Adipocyte (in vitro differentiated cells): ENCODE measurements around the gene SYTL3.
"Not testable (repeated sequence)": the region's sequence is repeated elsewhere in the genome, so short reads cannot be mapped to it uniquely, and the experiment has no call there.

Experiments used
- DNase-seq: peaks from one replicate; pipeline ENCODE4 v3.0.0-alpha.2; 2015; ENCODE audit warnings: low read depth
- H3K27me3 ChIP-seq: replicated peaks from 2 replicates; pipeline ENCODE4 v1.7.0; 2013; ENCODE audit warnings: mild to moderate bottlenecking, low read length, moderate library complexity; ENCODE audit not compliant: control insufficient read depth, insufficient read depth
- H3K36me3 ChIP-seq: 2 replicates; pipeline ENCODE4 v1.7.0; 2013; ENCODE audit warnings: low read length, mild to moderate bottlenecking, moderate library complexity; ENCODE audit not compliant: control insufficient read depth, insufficient read depth, severe bottlenecking
- H3K4me1 ChIP-seq: 2 replicates; pipeline ENCODE4 v1.7.0; 2013; ENCODE audit warnings: mild to moderate bottlenecking, low read length, moderate library complexity; ENCODE audit not compliant: control insufficient read depth, insufficient read depth
- H3K4me3 ChIP-seq: 2 replicates; pipeline ENCODE4 v1.7.0; 2013; ENCODE audit warnings: mild to moderate bottlenecking, low read length, moderate library complexity
- H3K9ac ChIP-seq: 2 replicates; pipeline ENCODE4 v1.7.0; 2013; ENCODE audit warnings: mild to moderate bottlenecking, low read length, moderate library complexity
- H3K9me3 ChIP-seq: 2 replicates; pipeline ENCODE4 v1.7.0; 2013; ENCODE audit warnings: mild to moderate bottlenecking, low read length, moderate library complexity; ENCODE audit not compliant: control insufficient read depth

SYTL3 gene

DNA sequence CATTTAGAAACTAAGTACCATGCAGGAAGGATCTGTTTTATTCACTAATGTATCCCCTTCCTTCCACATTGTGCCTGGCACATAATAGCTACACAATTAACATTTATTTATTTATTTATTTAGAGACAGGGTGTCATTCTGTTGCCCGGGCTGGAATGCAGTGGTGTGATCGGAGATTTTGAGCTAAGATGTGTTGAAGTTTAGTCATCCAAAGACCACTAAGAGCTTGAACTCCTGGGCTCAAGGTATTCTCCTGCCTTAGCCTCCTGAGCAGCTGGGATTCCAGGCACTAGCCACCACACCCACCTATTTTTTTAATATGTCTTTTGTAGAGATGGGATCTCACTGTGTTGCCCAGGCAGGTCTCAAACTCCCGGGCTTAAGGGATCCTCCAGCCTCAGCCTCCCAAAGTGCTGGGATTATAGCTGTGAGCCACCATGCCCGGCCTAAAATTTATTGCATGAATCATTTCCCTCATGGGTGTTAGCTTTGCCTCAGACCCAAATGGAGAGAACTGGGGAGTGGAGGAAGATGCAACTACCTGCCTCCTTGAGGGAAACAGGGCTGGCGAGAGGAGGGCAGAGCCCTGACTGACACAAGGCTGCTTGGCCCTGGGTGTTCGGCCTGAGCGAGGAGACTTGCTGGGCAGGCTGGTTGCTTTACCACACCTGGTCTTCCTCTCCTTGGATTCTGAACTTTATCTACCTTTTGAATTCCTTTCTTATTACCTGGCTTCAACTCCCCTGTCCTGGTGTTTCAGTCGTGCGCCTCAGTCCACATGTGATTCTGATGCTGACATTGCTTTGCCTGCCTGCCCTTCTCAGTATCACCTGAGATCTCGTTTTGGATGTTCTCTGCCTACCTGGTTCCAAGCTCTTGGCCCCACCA, 3.6 kb upstream of the SYTL3 start:
- Histone ChIP-seq H3K27me3 (no peaks in the 10 kb centered on the region), H3K4me1 (peaks cover 38% of the 10 kb centered on the region), H3K36me3 (no peaks in the 10 kb centered on the region), H3K9ac (no peak overlapping the region), H3K9me3 (no peaks in the 10 kb centered on the region), H3K4me3 (no peak overlapping the region)
- DNase-seq = no peak

DNA sequence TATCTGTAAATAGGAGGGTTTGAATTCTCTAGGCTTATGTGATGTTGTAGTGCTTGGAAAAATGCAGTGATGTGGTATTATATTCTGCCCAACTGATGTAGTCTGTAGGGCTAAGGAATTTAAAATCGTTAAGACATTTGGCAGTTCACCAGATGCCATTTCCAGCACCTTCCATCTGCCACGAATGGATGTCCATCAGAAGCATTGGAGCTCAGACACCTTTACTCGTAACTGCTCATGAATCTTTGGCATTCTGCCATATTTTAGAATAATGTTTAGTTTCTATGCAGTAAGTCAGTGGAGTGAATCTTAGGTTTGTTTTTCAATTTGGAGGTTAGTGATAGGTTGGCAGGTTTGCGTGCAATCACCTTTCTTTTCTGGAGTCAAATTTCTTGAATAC, 2.4 kb upstream of the SYTL3 start:
- no peak overlapping the region for H3K4me3 ChIP-seq
- DNase-seq = no peak
- no peaks in the 10 kb centered on the region for H3K9me3 ChIP-seq
- peaks cover 28% of the 10 kb centered on the region for H3K4me1 ChIP-seq
- no peaks in the 10 kb centered on the region for H3K36me3 ChIP-seq
- no peak overlapping the region for H3K9ac ChIP-seq
- H3K27me3 ChIP-seq = no peaks in the 10 kb centered on the region

DNA sequence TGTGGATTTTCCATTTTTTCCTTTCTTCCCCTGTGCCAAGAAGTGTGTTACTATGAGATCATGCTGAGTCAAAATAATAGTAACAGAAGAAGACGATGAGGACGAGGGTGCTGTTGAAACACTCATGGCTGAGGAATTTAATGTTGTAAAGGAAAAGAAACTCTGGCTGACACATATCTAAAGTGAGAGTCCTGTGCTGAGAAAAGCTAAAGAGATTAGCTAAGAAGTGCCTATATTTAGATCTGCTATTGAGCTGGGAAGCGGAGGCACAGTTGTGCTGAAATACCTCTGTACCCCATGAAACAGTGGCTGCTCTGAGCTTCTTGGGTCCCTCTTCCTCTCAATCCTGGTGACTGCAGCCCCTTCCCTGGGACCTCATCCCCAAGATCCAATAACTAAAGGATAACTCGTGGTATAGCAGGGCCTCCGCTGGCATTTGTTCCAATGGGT, 1.1 kb upstream of the SYTL3 start:
- Histone ChIP-seq H3K4me1 (peaks cover 19% of the 10 kb centered on the region), H3K36me3 (no peaks in the 10 kb centered on the region), H3K9me3 (no peaks in the 10 kb centered on the region), H3K9ac (peak overlapping the region; percentile 20), H3K27me3 (no peaks in the 10 kb centered on the region), H3K4me3 (peak overlapping the region; percentile 32)
- DNase-seq = peak; percentile 85

DNA sequence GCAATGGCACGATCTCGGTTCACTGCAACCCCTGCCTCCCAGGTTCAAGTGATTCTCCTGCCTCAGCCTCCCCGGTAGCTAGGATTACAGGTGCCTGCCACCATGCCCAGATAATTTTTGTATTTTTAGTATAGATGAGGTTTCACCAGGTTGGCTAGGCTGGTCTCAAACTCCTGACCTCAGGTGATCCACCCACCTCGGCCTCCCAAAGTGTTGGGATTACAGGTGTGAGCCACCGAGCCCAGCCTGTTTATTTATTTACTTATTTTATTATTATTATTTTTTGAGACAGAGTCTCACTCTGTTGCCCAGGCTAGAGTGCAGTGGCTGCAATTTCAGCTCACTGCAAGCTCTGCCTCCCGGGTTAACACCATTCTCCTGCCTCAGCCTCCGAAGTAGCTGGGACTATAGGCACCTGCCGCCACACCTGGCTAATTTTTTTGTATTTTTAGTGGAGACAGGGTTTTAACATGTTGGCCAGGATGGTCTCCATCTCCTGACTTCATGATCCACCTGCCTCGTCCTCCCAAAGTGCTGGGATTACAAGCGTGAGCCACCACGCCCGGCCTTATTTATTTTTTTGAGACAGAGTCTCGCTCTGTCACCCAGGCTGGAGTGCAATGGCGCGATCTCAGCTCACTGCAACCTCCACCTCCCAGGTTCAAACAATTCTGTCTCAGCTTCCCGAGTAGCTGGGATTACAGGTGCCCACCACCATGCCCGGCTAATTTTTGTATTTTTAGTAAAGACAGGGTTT, 2.3 kb downstream of the SYTL3 start:
- peaks cover 35% of the 10 kb centered on the region for H3K4me1 ChIP-seq
- not testable (repeated sequence) for H3K9ac ChIP-seq, H3K27me3 ChIP-seq, H3K9me3 ChIP-seq, H3K4me3 ChIP-seq, DNase-seq, H3K36me3 ChIP-seq

- no peak for DNase-seq
- H3K27me3 ChIP-seq = no peaks in the 10 kb centered on the region
- no peaks in the 10 kb centered on the region for H3K9me3 ChIP-seq
- no peak overlapping the region for H3K4me3 ChIP-seq
- H3K4me1 ChIP-seq = peaks cover 34% of the 10 kb centered on the region
- no peak overlapping the region for H3K9ac ChIP-seq
- no peaks in the 10 kb centered on the region for H3K36me3 ChIP-seq
Measured at GRCh38 chr6:158653577-158654354, 3.9 kb downstream of the SYTL3 start.

DNA sequence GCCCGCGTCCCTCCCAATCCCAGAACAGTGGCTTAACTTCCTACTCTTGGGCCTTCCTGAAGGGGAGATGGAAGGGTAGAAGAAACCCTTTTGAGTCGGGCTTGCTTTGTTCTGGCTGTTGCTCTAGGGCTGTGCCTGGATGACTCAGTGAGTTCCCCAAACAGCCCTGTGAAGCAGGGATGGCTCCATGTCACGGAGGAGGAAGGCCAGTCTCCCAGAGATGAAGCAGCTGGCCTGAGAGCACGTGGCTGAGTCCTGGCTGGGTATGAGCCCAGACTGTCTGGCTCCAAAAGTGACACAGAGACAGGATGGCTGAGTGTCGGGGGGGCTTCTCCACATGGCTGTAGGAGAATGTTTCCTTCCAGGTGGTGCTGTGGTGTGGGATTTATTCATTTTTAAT, 4.6 kb downstream of the SYTL3 start:
- no peak overlapping the region for H3K9ac ChIP-seq
- H3K4me3 ChIP-seq = peak overlapping the region; percentile 25
- H3K36me3 ChIP-seq = no peaks in the 10 kb centered on the region
- no peaks in the 10 kb centered on the region for H3K27me3 ChIP-seq
- peak; percentile 86 for DNase-seq
- H3K9me3 ChIP-seq = no peaks in the 10 kb centered on the region
- H3K4me1 ChIP-seq = peaks cover 27% of the 10 kb centered on the region

DNA sequence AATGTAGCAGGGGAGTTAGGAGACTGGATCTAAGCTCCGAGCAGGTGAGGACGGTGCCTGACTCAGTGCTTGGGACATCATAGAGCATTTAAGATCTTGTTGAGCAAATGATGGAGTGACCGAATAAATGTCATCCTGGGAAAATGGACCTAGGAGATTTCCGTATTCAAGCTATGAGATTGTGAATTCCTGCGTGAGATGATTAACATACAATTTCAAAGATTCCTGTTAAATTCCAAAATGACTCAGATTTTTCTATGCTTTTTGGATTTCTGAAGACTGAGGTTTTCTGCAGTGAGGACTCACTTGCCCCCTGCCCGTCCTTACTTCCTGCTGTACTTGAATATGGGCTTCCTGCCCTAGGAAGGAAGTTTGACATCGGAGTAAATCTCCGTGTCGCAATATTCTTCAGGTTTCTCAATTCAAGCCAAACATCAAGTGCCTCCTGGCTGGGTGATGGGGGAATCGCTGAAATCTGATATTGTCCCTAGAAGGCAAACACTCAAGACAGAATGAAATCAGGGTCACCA, 5.2 kb downstream of the SYTL3 start:
- Histone ChIP-seq H3K4me1 (peaks cover 22% of the 10 kb centered on the region), H3K36me3 (no peaks in the 10 kb centered on the region), H3K9ac (no peak overlapping the region), H3K9me3 (no peaks in the 10 kb centered on the region), H3K27me3 (no peaks in the 10 kb centered on the region), H3K4me3 (peak overlapping the region; percentile 25)
- DNase-seq = peak; percentile 78

- Histone ChIP-seq H3K4me1 (peaks cover 22% of the 10 kb centered on the region), H3K9me3 (no peaks in the 10 kb centered on the region), H3K4me3 (no peak overlapping the region), H3K9ac (no peak overlapping the region), H3K36me3 (no peaks in the 10 kb centered on the region), H3K27me3 (no peaks in the 10 kb centered on the region)
- no peak for DNase-seq
Measured at GRCh38 chr6:158655569-158656450, 6.0 kb downstream of the SYTL3 start.

- not testable (repeated sequence) for H3K36me3 ChIP-seq, H3K4me3 ChIP-seq, H3K9me3 ChIP-seq, H3K27me3 ChIP-seq, H3K9ac ChIP-seq
- H3K4me1 ChIP-seq = peaks cover 22% of the 10 kb centered on the region
- DNase-seq = peak; percentile 57
Measured at GRCh38 chr6:158656986-158657385, 7.1 kb downstream of the SYTL3 start.

DNA sequence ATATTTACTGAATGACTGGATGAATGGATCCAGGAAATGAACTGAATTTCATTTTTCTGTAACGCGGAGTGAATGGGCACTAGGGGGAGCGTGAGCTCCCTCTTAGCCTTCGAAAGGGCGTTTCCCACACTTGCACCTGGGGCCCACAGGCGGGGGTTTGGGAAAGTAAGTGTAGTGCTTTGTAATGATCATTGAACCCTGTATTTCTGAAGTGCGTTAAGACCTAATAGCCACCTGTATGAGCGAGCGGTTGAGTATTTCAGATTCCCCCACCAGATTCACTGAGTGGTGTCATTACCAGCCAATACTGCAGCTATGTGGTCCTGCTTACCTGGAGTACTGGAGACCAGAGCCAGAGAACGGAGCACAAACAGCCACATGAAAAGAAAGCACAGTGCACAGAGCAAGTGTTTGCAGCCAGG, 10.5 kb downstream of the SYTL3 start:
- Histone ChIP-seq H3K9ac (no peak overlapping the region), H3K9me3 (no peaks in the 10 kb centered on the region), H3K27me3 (no peaks in the 10 kb centered on the region), H3K4me1 (peaks cover 21% of the 10 kb centered on the region), H3K4me3 (no peak overlapping the region), H3K36me3 (no peaks in the 10 kb centered on the region)
- peak; percentile 31 for DNase-seq
